SK-N-SH (cell line): ENCODE measurements around the gene EVA1A.

Source experiments
- EP300 ChIP-seq, 2 experiments: IDR thresholded peaks; 2 replicates each; pipeline versions ENCODE4 v1.4.0 to v1.6.1; 2012; ENCODE audit warnings: borderline replicate concordance in 1 of 2, low read depth in 1 of 2, low read length in 1 of 2
- TF ChIP-seq, protein P1 (sequence below): fragments of 200-600 bp; sonication (generic); IDR thresholded peaks from 2 replicates; pipeline ENCODE4 v1.6.1; 2017; ENCODE audit warnings: antibody characterized with exemption, mild to moderate bottlenecking, moderate library complexity
- TF ChIP-seq, protein P2 (sequence below): IDR thresholded peaks from 2 replicates; pipeline ENCODE4 v1.4.0; 2012; ENCODE audit warnings: low read depth, borderline replicate concordance

- TF ChIP-seq EP300 (IDR thresholded peaks at IDR 0.05; ENCODE audit: borderline replicate concordance in 1 of 2, low read depth in 1 of 2, low read length in 1 of 2) = no peak
- TF ChIP-seq, protein P1, sequence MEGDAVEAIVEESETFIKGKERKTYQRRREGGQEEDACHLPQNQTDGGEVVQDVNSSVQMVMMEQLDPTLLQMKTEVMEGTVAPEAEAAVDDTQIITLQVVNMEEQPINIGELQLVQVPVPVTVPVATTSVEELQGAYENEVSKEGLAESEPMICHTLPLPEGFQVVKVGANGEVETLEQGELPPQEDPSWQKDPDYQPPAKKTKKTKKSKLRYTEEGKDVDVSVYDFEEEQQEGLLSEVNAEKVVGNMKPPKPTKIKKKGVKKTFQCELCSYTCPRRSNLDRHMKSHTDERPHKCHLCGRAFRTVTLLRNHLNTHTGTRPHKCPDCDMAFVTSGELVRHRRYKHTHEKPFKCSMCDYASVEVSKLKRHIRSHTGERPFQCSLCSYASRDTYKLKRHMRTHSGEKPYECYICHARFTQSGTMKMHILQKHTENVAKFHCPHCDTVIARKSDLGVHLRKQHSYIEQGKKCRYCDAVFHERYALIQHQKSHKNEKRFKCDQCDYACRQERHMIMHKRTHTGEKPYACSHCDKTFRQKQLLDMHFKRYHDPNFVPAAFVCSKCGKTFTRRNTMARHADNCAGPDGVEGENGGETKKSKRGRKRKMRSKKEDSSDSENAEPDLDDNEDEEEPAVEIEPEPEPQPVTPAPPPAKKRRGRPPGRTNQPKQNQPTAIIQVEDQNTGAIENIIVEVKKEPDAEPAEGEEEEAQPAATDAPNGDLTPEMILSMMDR = no peak
- TF ChIP-seq, protein P2, sequence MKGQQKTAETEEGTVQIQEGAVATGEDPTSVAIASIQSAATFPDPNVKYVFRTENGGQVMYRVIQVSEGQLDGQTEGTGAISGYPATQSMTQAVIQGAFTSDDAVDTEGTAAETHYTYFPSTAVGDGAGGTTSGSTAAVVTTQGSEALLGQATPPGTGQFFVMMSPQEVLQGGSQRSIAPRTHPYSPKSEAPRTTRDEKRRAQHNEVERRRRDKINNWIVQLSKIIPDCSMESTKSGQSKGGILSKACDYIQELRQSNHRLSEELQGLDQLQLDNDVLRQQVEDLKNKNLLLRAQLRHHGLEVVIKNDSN = no peak
Measured at GRCh38 chr2:75548036-75548573, 12.6 kb downstream of the EVA1A start.
